A549 treated with Mapracorat at 1 μM for 4 hours (cell line): ENCODE measurements around the gene ATP5PF. TPM values are rescaled to one million over a fixed set of nuclear protein-coding genes. Genes with fewer than 3 reads are reported as not detected.

ENCODE experiments used
- total RNA-seq: library from RNA; stranded (reverse); fragments of 200-300 nt; extraction: Qiagen RNA extraction; gene quantifications from 5 replicates; pipeline ENCODE4 v1.2.3, GENCODE V29; 2022

ATP5PF gene, protein sequence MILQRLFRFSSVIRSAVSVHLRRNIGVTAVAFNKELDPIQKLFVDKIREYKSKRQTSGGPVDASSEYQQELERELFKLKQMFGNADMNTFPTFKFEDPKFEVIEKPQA
- total RNA-seq: 208 to 252 TPM (median 213 TPM) in 5 replicates

DNA sequence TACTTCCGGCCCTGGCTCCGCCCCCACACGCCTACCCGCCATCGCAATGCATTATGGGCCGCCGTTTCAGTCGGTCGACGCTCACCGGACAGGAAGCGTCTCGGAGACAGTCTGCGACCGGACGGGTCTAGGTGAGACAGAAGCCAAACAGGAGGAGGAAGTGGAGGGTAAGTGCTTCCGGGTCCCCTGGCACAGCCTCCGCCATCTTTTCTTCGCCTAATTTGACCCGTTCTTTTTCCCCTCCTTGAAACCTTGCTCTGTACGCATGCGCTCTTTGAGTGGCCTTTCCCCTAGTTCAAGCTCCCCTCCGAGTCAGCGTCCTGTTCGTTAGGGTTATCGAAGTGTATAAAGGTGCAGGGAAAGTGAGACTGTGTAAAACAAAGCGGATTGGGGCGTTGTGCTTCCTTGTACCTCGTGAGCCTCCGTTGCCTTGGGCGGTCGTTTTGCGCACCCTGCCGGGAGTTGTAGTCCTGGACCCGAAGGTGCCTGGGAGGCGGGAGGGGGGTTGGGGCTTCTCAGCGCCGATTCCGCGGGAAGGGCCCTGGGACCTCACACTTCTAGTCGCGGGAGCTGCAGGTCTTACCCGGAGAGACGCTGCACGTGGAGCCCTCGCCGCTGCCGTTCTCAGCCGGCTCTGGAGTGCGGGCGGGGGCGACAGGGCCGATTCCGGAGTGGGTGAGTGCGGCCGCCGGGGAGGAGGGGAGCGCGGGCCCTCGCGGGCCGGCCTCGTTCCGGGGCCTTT is at the start of gene ATP5PF, which contains the start of gene GABPA:
TSS of gene ATP5PF (minus strand) at position 1 of the 742 bp plus-strand sequence. CDS start 5,110 bp downstream, outside the sequence.
TSS of gene GABPA (plus strand) at position 69 of the 742 bp plus-strand sequence. CDS start 6,627 bp downstream, outside the sequence.

Other genes starting within 250 kb of the ATP5PF start
- gene MRPL39, start 127.4 kb downstream of the ATP5PF start, total RNA-seq: 32.7 to 40.5 TPM (median 34.9 TPM) in 5 replicates
- gene JAM2, start 95.6 kb downstream of the ATP5PF start, total RNA-seq: not detected in 5 replicates
- 5.0 to 7.3 TPM (median 6.4 TPM) in 5 replicates for gene GABPA, start 68 bp upstream of the ATP5PF start, total RNA-seq